CD4-positive, alpha-beta T cell treated with Interleukin-17A for 4 hours (primary cell): ENCODE data around the gene EPHA8.

ENCODE experiments used
- DNase-seq: peaks from one replicate; pipeline ENCODE4 v3.0.0-alpha.2; 2020; ENCODE audit warnings: mixed read lengths

The EPHA8 gene

GRCh38 chr1:22562584-22563583, at the start of gene EPHA8:
TSS of gene EPHA8 (plus strand) at chr1:22563489. CDS start at chr1:22563636, 147 bp downstream.
- no peak for DNase-seq

DNA sequence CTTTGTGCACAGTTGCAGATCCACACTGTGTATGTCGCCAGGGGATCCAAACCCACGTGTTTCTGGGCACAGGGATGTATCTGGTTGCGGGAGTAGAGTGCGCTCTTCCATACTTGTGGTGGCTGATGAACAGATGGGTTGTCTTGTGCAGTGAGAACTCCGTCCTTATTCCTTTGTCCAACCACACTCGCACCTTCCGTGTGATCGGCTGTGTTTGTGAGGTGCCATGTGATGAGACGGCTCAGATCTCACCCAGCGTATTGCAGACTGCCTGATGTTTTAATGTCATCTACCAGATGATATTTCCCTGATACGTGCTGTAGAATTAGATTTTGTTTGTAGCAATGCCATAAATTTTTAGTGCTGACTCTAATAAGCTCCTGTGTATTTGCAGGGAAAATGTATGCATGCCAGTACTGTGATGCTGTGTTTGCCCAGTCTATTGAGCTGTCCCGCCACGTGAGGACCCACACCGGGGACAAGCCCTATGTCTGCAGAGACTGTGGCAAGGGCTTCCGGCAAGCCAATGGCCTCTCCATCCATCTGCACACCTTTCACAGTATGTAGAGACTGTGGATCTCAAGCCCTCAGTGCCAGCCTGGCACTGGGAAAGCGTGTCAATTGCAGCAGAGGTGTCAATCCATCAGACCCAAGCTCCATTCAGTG, 46.2 kb upstream of the EPHA8 start:
- no peak for DNase-seq

DNA sequence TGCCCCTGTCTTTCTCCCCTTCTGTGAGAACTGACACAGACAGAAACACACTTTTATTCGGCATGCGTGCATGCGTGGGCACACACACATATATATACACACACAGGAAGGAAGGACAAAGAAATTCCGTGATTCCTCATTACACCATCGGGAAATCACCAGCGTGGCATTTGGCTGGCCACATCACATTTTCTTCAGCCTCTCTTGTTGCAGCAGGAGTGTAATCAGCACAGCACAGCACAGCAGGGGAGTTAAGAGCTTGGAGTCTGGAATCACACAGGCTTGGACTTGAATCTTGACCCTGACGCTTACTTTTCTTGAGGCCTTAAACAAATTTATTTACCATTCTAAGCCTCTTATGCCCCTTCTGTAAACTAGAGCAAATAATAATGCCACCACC, 45.3 kb upstream of the EPHA8 start:
- no peak for DNase-seq

DNA sequence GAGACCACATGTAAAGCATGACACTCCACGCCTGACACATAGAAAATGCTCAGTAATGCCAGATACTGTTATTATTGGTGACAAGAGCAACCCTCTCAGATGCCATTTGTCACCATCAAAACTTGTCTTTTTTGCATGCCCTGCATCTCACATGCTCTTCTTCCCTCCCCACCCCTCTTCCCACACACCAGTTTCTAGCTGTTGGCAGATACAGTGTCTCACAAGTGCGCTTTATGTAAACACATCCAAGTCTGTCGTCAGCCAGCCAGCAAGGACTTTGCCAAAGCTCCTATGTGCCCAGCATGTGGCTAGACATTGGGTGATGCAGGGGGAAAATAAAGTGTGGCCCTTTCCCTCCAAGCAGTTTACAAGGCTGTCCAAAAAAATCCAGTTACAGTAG, 44.9 kb upstream of the EPHA8 start:
- DNase-seq: no peak

- DNase-seq: no peak
Measured at GRCh38 chr1:22520871-22521270, 42.4 kb upstream of the EPHA8 start.

GRCh38 chr1:22521692-22522091, 41.6 kb upstream of the EPHA8 start:
- DNase-seq: no peak

- no peak for DNase-seq
Measured at GRCh38 chr1:22522221-22522743, 41.0 kb upstream of the EPHA8 start.

- no peak for DNase-seq
Measured at GRCh38 chr1:22524481-22524880, 38.8 kb upstream of the EPHA8 start.

- DNase-seq: no peak
Measured at GRCh38 chr1:22525211-22525610, 38.1 kb upstream of the EPHA8 start.

GRCh38 chr1:22525646-22526045, 37.6 kb upstream of the EPHA8 start:
- no peak for DNase-seq

DNA sequence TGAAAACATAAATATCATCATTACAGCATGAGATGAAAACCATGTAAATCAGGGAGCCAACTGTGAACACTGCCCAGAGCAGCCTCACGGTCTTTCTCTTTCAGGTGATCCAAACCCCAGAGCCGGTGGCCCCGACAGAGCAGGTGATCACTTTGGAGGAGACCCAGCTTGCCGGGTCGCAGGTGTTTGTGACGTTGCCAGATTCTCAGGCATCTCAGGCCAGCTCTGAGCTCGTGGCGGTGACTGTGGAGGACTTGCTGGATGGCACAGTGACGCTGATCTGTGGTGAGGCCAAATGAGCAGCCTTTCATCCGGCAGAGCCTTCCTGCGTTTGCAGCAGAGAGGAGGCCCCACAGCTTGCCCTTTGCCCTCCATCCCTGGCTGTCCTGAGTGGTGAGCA, 37.2 kb upstream of the EPHA8 start:
- no peak for DNase-seq

DNA sequence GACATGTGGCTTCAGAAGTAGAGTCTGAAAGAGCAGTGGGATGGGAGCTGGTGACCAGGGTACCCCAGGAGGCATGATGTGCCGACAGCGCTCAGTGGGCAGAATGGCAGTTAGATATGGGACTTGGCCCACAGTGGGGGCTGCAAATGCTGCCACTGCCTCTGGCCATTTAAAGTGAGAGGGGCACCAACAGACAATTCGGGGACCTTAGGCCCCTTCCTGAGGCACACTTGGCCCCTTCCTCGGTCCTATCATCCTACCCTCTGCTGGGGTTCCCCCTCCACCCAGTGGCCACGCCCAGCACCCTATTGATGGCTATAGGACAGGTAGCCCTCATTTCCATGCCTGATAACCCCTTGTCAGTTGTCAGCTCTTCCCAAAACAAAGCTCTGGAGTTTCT, 36.6 kb upstream of the EPHA8 start:
- DNase-seq: no peak

GRCh38 chr1:22527122-22527521, 36.2 kb upstream of the EPHA8 start:
- no peak for DNase-seq

- DNase-seq: no peak
Measured at GRCh38 chr1:22527555-22528296, 35.6 kb upstream of the EPHA8 start.

GRCh38 chr1:22528451-22528850, 34.8 kb upstream of the EPHA8 start:
- no peak for DNase-seq

- DNase-seq: no peak
Measured at GRCh38 chr1:22529901-22530621, 33.2 kb upstream of the EPHA8 start.

DNA sequence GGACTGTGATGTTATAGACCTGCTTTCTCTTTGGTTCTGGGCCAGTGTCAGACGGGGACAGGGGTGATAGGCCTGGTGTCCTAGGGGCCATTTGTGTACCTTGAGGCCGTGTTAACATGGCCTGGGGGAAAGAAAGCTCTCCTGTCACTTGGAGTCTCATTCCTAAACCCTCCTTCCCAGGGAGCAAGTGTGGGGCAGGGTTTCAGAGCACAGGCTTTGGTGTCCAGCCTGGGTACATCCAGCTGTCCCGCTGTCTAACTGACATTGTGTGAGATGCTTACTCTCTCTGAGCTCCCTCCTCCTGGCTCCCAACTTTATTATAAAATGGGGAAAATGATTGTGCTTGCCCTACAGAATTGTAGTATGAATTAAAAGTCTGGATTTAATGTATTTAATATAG, 32.6 kb upstream of the EPHA8 start:
- DNase-seq: no peak

DNA sequence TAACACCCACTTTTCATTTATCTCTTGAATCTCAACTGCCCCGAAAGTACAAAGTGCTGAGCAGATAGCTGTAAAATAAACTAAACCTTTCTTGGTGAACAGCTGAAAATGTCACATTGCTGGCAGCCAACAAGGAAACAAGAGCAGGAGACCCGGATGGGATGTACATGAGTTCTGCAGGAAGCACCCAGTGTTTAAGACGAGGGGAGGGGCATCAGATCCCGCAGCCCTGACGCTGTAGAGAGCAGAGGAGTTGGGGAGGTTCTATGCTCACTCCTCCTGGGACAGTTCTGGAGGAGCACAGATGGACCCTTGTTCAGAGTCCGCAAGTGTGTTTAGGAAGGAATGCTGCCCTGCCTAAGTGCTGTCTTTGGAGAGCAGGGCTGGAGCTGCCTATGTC, 32.0 kb upstream of the EPHA8 start:
- DNase-seq: no peak

GRCh38 chr1:22533244-22533895, 29.9 kb upstream of the EPHA8 start:
- no peak for DNase-seq

DNA sequence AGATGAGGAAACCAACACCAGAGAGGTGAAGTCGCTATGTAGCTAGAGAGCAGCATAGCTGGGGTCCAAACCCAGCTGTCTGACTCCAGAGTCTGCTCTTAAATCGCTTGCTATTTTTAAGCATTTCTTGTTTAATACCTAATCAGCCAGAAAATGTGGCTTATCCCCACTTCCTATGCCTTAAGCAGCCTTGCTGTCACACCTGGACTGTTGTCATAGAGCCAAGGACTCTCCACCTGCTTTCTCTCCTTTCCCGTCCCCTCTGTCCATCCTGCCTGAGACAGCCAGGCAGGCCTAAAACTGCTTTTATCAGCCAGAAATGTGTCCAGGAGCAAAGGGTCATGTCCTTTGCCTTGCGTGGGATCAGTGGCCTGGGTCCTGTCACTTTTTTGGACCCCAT, 28.3 kb upstream of the EPHA8 start:
- no peak for DNase-seq

DNA sequence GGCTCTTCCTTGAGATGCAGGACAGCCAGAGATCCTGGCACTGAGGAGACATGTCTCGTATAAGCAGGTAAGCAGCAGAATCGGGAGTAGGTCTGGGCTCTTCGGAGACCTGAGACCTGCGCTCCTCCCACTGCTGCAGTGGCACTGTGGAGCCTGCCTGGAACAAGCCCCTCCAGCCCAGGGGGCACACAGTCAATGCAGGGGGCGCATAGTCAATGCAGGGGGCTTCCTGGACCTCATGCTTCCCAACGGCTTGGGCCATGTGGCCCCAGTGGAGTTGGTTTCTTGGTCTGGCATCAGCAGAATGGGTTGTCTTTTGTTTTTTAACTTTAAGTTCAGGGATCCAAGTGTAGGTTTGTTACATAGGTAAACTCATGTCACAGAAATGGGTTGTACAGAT, 27.9 kb upstream of the EPHA8 start:
- DNase-seq: no peak

- no peak for DNase-seq
Measured at GRCh38 chr1:22536506-22536905, 26.8 kb upstream of the EPHA8 start.
